Hematopoietic multipotent progenitor cell treated with erythropoietin and hydrocortisone succinate and interleukin-3 and kit ligand, for 17 days (in vitro differentiated cells): Measurements from ENCODE around the gene TEX36.
"Not testable (repeated sequence)": the region's sequence is repeated elsewhere in the genome, so short reads cannot be mapped to it uniquely, and the experiment has no call there.

Experiments used
- DNase-seq: peaks from one replicate; pipeline ENCODE4 v3.0.0-alpha.2; 2015; ENCODE audit warnings: low spot score

The TEX36 gene

GRCh38 chr10:125629758-125630376, 53.1 kb downstream of the TEX36 start:
- DNase-seq = no peak

- DNase-seq = no peak
These were observed 54.6 kb downstream of the TEX36 start for GRCh38 chr10:125628104-125629049.

DNA sequence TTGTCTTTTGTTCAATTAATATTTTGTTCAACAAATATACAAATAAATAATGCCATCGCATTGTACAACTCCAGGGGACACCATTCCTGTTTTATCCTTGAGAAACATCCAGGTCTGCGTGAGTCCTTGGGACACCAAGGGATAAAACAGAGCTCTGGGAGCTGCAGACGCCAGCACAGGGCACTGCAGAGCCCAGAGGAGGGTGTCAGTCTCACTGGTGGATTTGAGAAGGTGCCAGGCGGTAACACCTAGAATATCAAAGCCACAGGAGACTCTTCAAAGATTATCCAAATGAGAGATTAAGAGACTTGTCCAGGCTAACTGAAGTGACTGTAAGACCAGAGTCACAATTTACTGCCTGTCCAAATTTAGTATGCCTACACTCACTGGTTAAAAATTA, 55.3 kb downstream of the TEX36 start:
- DNase-seq = no peak

- DNase-seq = no peak
These were observed 56.3 kb downstream of the TEX36 start for GRCh38 chr10:125626671-125627070.

DNA sequence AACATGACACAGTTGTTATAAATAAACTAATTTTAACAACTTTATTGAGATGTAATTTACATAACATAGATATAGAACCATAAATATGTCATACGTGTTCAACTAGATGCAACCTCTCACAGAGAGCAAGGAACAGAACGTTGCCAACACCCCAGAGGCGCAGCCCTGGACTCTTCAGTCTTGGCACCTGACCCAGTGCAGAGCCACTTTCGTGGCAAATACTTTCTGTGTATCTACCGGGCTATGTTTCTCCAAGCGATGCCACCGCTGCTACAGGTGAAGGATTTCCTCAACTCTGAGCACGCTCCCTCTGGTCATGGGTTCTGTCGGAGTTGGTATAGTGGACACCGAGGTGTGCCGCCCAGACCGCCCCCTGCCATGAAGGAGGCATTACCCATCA, 57.4 kb downstream of the TEX36 start:
- no peak for DNase-seq

GRCh38 chr10:125624800-125625199, 58.2 kb downstream of the TEX36 start:
- DNase-seq = no peak

DNA sequence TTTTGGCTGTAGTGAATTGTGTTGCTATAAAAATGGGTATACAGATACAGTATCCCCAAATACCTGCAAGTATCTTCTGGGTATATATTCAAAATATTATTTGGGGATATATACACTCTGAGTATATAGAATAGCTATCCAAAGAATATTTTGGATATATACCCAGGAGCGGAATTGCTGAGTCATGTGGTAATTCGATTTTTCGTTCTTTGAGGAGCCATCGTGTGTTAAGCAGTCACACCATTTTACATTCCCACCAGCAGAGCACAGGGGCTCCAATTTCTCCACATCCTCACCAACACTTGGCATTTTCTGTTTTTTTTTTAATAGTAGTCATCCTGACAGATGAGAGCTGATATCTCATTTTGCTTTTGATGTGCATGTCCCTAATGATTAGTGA, 61.9 kb downstream of the TEX36 start:
- no peak for DNase-seq

DNA sequence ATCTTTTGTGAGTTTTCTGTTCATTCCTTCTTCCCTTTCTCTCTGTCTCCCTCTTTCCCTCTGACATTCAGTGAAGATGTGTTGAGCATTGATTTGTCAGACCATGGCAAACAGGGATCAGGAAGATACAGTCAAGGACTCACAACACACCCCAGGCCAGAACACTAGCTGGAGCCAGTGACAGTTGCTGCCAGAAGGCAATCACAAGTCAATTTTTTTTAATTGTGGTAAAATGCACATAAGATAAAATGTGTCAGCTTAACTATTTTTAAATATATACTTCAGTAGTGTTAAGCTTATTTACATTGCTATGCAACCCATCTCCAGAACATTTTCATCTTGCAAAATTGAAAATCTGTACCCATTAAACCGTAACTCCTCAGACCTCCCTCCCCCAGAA, 62.6 kb downstream of the TEX36 start:
- no peak for DNase-seq

DNA sequence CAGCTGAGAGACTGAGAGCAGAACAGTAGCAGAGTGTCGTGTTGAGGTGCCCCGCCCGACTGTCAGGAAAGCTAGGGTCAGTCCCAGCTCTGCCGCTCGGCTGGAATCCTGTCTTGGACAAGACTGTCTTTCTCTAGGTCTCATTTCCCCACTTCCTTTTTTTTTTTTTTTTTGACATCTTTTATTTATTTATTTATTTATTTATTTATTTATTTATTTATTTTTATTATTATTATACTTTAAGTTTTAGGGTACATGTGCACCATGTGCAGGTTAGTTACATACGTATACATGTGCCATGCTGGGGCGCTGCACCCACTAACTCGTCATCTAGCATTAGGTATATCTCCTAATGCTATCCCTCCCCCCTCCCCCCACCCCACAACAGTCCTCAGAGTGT, 69.9 kb downstream of the TEX36 start:
- not testable (repeated sequence) for DNase-seq

- DNase-seq = no peak
These were observed 71.2 kb downstream of the TEX36 start for GRCh38 chr10:125611756-125612155.

DNA sequence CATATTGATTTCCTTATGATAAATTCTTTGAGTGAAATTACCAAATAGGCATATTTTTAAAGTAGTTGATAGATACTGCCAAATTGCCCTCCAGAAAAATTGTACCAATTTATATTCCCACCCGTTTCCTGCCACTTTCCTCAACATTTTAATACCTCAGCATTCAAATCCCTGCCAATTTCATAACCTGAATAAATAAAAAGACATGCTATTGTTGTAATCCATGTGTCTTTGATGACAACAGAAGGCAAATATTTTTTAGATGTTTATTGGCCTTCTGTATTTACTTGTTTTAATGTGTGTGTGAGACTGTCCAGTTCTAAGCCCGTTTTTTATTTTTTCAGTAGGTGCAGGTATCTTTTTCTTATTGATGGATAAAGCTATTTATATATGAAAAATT, 71.7 kb downstream of the TEX36 start:
- DNase-seq = no peak

- no peak for DNase-seq
These were observed 73.1 kb downstream of the TEX36 start for GRCh38 chr10:125609859-125610258.

DNA sequence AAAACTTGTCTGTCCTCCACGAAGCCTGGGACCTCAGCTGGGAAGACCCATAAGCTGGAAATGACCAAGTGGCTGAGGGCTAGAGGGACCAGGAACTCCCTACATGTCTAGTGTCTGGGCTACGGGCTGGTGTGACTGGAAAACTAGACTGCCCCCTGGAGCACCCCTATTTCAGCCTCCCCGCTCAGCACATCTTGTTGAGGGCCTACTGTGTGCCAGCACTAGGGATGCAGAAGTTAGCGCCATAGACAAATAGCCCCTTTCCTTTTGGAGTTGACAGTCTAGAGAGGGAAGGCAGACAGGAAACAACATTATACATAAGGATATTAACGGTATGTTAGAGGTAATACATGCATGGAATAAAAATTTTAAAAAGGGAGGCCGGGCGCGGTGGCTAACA, 74.5 kb downstream of the TEX36 start:
- no peak for DNase-seq

DNA sequence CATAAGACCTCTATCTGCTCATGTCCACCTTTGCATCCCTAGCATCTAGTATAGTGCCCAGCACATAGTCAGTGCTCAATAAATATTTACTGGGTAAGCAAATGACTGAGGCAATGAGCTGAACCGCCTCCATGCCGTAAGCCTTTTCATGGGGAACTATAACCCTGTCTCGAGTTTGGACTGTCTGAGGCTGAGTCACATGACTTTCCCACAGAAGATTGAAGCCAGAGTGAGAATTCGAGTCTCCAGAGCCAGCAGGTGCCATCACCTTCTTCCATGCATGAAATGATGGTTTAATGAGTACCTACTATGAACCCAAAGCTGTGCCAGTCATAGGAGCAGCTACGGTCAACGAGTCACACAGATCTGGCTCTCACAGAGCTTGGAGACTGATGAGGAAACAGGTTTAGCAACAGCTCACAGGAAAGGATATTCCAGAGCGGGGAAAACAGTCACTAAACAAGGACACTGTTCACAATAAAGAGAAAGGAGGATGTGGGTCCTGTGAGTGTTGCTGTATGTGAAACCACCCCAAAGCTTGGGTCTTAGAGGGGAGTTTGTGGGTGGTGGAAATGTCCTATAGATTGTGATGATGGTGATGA, 75.2 kb downstream of the TEX36 start:
- no peak for DNase-seq

DNA sequence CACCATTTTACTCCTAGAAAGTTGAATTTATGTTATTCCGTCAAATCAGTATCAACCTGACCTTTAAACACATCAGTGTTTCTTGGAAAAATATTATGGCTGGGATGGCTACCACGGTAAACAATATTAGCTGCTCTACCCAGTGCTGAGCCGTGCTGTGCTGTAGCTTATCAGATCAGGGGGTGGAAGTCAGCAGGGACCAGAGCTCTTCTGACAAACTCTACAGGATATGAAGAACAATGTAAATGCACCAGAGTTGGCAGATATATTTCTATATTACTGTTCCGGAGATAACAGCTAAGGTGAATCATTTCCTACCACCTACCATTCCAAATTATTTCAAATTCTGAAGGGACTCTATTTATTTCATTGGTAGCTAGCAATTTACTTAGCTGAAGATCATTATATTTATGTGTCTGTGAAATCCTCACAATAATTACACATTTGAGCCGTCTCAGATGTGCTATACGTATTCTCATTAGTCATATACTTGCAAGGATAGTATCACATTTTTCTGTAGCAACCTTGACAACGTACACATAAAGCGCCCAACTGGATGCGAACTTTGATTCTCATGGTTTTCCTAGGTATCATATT, 76.5 kb downstream of the TEX36 start:
- no peak for DNase-seq
